GM20000 (cell line): ENCODE data around the gene KRTAP10-4.

Source experiments
- DNase-seq: peaks from one replicate; pipeline ENCODE4 v3.0.0; 2012; ENCODE audit warnings: low spot score
- TF ChIP-seq, protein P1 (sequence below): IDR thresholded peaks from 2 replicates; pipeline ENCODE4 v1.5.1; 2012; ENCODE audit warnings: mild to moderate bottlenecking, control low read depth; ENCODE audit errors: extremely low read depth, missing control alignments

The KRTAP10-4 gene

DNA sequence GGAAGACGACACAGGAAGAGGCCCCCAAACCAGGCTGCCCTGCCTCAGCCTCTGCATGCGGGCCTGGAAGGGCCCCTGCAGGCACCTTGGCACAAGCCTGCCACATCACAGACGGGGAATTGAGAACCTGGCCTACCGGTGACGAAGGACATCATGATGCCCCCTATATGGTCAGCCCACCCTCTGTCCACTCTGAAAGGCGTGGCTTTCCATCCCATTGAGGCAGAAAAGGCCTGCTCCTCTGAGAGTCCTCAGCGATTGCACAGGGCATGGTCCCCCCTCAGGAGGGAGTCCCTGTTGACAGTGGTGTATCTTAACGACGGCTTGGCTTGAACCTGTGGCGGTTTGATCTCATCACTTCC lies 44.9 kb upstream of the KRTAP10-4 start:
- DNase-seq = no peak
- TF ChIP-seq, protein P1, sequence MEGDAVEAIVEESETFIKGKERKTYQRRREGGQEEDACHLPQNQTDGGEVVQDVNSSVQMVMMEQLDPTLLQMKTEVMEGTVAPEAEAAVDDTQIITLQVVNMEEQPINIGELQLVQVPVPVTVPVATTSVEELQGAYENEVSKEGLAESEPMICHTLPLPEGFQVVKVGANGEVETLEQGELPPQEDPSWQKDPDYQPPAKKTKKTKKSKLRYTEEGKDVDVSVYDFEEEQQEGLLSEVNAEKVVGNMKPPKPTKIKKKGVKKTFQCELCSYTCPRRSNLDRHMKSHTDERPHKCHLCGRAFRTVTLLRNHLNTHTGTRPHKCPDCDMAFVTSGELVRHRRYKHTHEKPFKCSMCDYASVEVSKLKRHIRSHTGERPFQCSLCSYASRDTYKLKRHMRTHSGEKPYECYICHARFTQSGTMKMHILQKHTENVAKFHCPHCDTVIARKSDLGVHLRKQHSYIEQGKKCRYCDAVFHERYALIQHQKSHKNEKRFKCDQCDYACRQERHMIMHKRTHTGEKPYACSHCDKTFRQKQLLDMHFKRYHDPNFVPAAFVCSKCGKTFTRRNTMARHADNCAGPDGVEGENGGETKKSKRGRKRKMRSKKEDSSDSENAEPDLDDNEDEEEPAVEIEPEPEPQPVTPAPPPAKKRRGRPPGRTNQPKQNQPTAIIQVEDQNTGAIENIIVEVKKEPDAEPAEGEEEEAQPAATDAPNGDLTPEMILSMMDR = no peak

DNA sequence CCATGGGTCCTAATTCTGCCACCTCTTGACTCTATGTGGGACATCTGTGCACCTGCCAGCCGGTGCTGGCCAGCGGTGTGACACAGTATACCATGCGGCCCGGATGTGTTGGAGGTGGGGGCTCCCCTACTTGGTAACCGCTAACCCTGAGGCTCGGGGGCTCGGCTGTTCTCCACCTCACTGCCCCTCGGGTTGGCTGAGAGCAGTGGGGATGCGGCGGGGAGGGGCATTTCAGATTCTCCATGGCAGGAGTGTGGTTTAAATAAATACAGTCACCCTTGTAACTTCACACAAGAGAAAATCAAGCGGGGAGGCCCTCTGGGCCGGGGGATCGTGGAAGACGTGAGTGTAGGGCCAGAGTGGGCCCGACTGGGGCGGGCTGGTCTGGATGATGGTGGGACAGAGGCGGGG lies 44.5 kb upstream of the KRTAP10-4 start:
- no peak for DNase-seq
- TF ChIP-seq, protein P1 = no peak

DNA sequence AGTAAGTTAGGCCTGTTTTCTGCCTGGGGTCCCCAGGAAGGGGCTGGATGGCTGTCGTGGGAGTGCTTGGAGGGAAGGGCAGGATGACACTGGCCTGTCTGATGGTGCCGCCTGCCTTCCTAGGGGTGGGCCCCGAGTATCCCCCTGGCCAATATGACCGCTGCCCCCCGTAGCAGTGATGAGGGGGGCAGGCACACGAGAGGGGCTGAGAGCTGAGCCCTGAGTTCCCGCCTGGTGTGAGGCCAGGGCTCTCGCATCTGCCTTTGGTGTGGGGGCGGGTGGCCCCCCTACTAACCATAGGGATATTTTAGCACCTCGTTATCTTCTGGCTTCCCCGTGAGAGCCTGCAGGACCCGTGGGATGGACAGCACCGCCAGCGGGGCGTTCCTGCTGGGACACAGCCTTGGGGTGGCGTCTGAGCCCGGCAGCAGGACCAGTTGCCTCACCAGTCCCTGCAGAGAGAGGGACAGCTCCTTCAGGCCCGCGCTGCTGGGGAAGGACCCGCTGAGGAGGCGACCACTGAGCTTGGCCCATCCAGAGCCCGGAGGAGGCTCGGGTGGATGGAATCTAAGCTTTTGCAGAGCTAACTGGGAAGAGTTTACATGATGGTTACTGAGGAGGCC lies 43.9 kb upstream of the KRTAP10-4 start:
- TF ChIP-seq, protein P1 = no peak
- no peak for DNase-seq

DNA sequence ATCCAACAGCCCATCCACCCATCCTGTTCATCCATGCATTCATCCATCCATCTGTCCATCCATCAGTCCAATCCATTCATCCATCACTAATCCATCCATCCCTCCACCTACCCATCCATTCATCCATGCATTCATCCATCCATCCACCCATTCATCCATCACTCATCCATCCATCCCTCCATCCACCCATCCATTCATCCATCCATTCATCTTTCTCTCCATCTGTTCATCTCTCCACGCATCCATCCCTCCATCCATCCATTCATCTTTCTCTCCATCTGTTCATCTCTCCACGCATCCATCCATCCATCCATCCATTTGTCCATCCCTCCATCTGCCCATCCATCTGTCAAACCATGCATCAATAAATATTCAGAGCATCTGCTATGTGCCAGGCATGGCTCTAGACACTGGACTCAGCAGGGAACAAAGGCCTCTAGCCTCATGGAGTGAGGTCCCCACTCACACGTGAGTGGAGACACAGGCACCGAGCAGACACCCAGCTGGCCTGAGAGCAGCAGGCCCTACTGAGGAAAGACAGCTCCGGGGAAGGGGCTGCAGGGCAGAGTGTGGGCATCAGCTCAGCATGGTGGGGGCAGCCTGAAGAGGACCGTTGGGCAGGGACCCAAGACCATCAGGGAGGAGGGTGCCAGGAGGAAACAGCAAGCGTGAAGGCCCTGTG lies 43.2 kb upstream of the KRTAP10-4 start:
- TF ChIP-seq, protein P1 = no peak
- no peak for DNase-seq

DNA sequence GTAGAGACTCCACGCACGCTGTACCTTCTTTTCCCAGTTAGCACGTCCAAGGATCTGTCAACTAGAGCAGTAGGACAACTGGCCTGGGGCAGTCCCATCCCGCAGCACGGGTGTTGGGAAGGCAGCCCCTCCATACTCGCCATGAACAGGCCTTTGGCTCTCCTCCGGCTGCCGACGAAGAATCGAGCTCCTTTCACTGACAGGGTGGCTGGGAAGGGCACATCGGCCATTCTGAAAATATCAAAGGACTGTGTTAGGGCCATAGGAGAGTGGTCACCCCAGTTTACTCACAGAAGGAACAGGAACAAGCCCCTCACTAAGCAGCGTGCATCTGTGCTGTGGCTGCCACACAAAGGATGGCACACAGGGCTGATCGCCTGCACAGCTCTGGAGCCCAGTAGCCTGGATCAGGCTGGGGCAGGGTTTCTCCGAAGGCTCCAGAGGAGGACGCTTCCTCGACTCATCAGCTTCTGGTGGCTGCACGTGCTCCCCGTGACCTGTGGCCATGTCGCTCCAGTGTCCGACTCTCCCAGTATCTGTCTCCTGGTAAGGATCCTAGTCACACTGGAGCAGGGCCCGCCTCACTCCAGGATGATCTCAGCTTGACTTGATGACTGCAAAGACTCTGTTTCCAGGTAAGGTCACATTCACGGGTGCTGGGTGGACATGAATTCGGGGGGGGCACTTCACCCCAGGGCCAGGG lies 42.5 kb upstream of the KRTAP10-4 start:
- DNase-seq = no peak
- TF ChIP-seq, protein P1 = no peak

DNA sequence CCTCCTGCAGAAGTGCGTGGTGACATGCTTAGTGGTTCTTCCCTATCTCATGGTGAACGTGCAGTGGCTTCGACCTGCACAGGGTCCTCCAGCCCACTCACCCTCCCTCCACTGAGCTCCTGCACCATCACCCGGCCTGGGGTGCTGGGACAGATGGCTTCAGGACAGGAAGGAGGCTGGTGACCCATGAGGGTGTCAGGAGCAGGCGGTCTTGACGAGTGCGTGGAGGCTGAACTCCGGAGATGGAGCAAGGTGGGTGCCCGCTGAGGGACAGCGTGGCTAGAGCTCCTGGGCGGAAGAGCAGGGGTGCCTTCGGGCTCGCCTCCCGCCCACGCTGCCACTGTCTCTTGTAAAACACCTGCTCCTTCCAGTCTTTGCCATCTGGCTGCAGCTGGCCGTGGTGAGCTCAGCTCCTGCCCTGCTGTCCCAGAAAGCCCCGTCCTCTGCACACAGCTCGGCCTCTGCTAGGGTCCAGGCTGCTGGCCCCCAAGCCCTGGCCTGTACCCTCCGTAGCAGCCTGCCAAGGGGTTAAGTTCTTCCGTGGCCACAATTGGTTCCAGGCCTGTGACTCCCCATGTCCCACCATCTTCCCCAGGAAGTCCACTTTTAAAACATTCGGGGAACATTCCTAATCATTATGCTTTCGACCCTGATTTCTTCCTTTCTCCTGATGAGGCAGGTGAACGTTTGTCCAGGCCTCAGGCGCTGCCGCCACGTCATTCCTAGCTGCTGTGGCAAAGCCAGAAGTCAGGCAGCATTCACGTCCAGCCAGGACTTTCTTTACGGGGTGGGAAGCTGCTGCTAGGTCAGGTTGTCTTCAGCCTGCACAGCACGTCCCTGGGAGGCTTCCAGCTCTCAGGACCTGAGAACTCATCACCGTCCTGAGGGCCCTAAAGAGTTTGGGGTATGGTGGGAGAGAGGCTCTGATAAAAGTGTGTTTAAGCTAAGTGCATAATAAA lies 41.6 kb upstream of the KRTAP10-4 start:
- DNase-seq = no peak
- TF ChIP-seq, protein P1 = no peak
